ENCODE data around the gene SLC25A42. TPM values are rescaled to one million over a fixed set of nuclear protein-coding genes. Genes with fewer than 3 reads are reported as not detected.
A peak's percentile ranks its signal among the peaks of the same experiment; 100 is the strongest.
"Not testable (repeated sequence)": the region's sequence is repeated elsewhere in the genome, so short reads cannot be mapped to it uniquely, and the experiment has no call there.

Gene SLC25A42
- polyA plus RNA-seq, 10 donors, result 7.5 to 10.7 (median 9.3) TPM

GRCh38 chr19:19132912-19133311 lies 69.1 kb downstream of the SLC25A42 start:
- DNase-seq, result no peak

- no peak for DNase-seq
Observed at GRCh38 chr19:19133985-19134384, 70.2 kb downstream of the SLC25A42 start.

DNA sequence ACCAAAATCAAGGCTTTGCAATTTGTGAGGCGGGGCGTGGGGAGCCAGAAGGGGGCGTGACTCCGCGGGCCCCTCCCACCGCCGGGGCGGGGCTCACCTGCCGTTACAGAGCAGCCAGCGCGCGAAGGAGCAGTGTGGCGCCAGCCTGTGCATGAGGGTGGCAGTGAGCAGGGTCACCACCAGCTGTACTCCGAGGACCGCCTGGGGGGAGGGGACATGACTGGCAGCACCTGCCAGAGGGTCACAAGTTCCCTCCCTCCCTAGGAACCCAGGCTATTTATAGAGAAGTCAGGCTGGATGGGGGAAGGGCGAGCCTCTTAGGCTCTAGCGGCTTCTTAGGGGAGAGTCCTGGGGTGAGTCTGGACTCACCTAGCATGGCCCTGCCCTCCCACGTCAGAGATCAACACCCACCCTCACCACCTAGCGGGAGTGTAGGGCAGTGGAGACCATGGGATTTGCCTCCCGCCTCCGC lies 70.9 kb downstream of the SLC25A42 start:
- peak; percentile 39 to 64 (median 49) for DNase-seq

- DNase-seq, result not testable (repeated sequence)
Observed at GRCh38 chr19:19135713-19136112, 71.9 kb downstream of the SLC25A42 start.

DNA sequence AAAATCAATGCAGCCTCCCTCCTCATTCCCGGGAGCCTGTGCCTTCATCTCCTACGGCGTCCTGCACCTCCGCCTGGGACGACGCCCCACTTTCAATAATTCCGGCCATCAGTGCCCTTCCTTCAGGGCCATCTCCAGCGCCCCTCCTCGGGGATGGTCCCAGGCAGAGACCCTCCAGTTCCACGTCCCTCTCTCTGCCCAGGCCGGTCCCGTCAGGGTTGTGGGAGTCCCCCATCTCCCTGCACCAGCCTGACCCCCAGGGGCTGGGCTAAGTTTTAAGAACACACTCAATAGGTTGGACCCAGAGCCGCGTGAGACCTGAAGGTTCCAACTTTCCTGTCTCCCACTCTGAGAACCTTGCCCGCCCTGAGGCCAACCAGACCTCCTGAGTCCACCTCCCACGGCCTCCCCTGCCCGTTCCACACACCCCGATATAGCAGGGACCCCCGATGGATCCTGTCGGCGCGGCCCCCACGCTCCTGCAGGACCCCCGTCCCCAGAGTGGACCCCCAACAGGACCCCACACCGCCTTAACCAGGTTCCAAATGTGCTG lies 73.8 kb downstream of the SLC25A42 start:
- peak in 1 of 3 donors; percentile 44 for DNase-seq

GRCh38 chr19:19138109-19138981 lies 74.6 kb downstream of the SLC25A42 start, which contains the start of gene TMEM161A:
Gene TMEM161A (minus strand): TSS chr19:19138478. CDS start chr19:19138428, 50 bp downstream.
- DNase-seq, result peak; percentile 98 to 99 (median 99)

DNA sequence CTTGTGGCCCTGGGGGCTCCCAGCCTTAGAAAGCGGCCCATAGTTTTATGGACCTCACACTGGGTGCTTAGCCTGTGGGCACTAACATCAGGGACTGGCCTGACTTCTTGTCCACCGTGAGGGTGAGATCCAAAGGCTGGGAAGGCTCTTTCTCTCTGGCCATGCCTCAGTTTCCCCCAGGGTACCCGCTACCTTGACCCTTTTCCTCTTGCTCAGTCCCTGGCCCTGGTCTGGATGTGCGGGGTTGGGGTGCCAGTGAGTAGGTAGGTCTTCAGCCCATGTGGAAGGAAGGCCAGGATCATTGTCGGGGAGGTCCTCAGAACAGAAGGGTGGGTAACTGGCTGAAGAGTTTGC lies 76.1 kb downstream of the SLC25A42 start:
- no peak for DNase-seq

DNA sequence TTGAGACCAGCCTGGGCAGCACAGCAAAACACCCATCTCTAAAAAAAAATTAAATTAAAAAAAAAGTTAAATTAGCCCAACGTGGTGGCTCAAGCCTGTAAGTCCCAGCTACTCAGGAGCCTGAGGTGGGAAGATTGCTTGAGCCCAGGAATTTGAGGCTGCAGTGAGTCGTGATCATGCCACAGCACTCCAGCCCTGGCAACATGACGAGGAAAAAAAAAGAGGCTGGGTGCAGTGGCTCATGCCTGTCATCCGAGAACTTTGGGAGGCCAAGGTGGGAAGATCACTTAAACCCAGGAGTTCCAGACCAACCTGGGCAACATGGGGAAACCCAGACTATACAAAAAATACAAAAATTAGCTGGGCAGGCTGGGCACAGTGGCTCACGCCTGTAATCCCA lies 76.7 kb downstream of the SLC25A42 start:
- no peak for DNase-seq

DNA sequence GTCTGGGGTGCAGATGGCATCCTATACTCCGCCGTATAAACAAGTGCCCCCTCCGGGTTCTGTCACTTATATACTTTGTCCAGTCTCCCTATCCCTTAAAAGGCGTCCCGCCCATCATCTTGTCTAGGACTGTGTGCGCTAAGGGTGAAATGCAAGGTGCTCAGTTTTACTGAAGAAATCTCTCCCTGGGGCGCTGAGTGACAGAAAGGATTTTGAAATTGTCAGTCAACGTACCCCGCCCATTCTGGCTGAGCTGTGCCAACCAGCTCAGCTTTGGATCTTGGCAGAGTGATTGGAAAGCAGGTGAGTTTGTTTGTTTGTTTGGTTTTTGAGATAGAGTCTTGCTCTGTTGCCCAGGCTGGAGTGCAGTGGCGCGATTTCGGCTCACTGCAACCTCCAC lies 78.6 kb downstream of the SLC25A42 start:
- no peak for DNase-seq

- no peak for DNase-seq
Observed at GRCh38 chr19:19145281-19145680, 81.5 kb downstream of the SLC25A42 start.

- DNase-seq, result peak; percentile 41 to 73 (median 69)
Observed at GRCh38 chr19:19145684-19146608, 82.2 kb downstream of the SLC25A42 start.

- DNase-seq, result no peak
Observed at GRCh38 chr19:19146865-19147264, 83.1 kb downstream of the SLC25A42 start.

GRCh38 chr19:19147344-19147743 lies 83.5 kb downstream of the SLC25A42 start:
- no peak for DNase-seq

- DNase-seq, result not testable (repeated sequence)
Observed at GRCh38 chr19:19148504-19148903, 84.7 kb downstream of the SLC25A42 start.

GRCh38 chr19:19149435-19149834 lies 85.6 kb downstream of the SLC25A42 start:
- DNase-seq, result no peak

DNA sequence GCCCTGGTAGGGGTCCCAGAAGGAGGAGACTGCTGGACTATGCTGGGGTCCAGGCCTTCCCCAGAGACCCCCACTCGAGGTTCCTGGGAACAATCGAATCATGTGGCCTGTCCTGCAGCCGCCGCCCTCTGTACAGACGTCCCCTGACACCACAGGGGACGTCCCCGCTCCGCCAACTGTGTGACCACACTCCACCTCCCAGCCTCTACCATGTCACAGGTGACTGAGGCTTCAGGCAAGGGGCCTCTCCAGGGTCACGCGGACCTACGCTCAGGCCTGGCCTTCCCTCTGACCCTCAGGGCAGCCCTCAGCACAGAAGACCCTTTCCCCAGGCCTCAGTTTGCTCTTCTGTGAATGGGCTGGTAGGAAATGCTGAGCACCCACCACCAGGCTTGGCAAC lies 87.6 kb downstream of the SLC25A42 start:
- no peak for DNase-seq

DNA sequence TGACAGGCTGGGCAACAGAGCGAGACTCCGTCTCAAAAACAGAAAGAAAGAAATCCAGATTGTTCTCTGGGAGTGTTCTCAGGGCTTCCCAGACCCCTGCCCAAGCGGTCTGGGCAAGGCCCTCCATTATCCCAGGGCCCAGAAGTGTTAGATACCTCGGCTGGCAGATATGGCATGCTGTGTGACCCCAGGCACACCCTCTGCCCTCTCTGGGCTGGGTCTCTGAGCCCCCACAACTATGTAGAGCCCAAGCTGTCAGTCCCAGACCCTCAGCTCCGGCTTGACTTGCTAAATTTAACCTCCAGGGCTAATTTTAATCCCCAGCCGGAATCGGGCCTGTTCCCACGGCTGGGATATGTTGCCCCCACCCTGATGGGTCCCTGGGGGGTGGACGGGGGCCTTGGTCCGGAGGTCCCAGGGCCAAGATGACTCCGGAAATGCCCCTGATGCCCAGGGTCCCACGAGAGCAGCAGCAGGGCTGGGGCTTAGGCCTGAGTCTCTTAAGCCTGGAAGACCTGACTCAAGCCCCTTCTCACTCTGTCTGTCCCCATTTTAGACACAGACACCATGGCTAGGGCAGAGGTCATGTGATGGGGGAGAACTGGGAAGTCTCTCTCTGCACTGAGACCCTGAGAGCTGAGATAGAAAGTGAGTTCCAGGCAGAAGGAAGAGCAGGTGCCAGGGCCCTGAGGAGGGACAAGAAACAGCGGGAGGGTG lies 89.0 kb downstream of the SLC25A42 start:
- no peak for DNase-seq

- no peak for DNase-seq
Observed at GRCh38 chr19:19154768-19155494, 91.1 kb downstream of the SLC25A42 start.

- DNase-seq, result no peak
Observed at GRCh38 chr19:19155495-19156219, 91.9 kb downstream of the SLC25A42 start.

GRCh38 chr19:19157808-19158207 lies 94.0 kb downstream of the SLC25A42 start:
- DNase-seq, result no peak
